Prostate gland (tissue), 2 donors: Measurements from ENCODE around the gene WDR59.

ENCODE experiments used
- POLR2A ChIP-seq: fragments of 450-650 bp; IDR thresholded peaks from one replicate; pipeline ENCODE4 v1.6.1; 2016; ENCODE audit warnings: antibody characterized with exemption, mild to moderate bottlenecking
- TF ChIP-seq, protein P1 (sequence below), 4 experiments: fragments of 200-600 bp in 2 of 4; fragments of 450-650 bp in 2 of 4; sonication (generic) in 2 of 4; IDR thresholded peaks; 1 replicate in 3 of 4; 2 replicates in 1 of 4; pipeline ENCODE4 v1.5.1; 2016 to 2019; ENCODE audit warnings: antibody characterized with exemption in 4 of 4, mild to moderate bottlenecking in 2 of 4, moderate library complexity in 2 of 4

DNA sequence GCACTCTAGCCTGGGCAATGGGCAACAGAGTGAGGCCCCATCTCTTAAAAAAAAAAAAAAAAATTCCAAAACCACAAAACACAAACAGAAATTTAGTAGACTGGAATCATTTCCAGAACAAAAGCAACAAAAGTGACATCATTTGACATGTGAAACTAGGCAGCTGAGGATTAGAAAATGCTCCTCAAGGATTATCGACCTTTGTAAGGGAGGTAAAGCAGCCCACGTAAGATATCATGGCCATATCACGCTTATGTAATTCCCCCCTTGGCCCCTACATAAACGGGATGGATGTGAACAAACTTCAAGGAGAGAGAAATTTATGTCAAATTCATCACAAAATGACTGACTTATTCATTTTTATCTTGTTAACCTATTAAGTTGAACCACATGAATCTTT is 83.3 kb downstream of the WDR59 start:
- no peak for TF ChIP-seq POLR2A
- TF ChIP-seq, protein P1, sequence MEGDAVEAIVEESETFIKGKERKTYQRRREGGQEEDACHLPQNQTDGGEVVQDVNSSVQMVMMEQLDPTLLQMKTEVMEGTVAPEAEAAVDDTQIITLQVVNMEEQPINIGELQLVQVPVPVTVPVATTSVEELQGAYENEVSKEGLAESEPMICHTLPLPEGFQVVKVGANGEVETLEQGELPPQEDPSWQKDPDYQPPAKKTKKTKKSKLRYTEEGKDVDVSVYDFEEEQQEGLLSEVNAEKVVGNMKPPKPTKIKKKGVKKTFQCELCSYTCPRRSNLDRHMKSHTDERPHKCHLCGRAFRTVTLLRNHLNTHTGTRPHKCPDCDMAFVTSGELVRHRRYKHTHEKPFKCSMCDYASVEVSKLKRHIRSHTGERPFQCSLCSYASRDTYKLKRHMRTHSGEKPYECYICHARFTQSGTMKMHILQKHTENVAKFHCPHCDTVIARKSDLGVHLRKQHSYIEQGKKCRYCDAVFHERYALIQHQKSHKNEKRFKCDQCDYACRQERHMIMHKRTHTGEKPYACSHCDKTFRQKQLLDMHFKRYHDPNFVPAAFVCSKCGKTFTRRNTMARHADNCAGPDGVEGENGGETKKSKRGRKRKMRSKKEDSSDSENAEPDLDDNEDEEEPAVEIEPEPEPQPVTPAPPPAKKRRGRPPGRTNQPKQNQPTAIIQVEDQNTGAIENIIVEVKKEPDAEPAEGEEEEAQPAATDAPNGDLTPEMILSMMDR (IDR thresholded peaks at IDR 0.05), result no peak
